Measurements from ENCODE around the gene FRY. TPM values are rescaled to one million over a fixed set of nuclear protein-coding genes. Genes with fewer than 3 reads are reported as not detected.
A peak's percentile ranks its signal among the peaks of the same experiment; 100 is the strongest.

The FRY gene
- total RNA-seq, 1 experiment from 2014 or later, result 3.5 TPM

DNA sequence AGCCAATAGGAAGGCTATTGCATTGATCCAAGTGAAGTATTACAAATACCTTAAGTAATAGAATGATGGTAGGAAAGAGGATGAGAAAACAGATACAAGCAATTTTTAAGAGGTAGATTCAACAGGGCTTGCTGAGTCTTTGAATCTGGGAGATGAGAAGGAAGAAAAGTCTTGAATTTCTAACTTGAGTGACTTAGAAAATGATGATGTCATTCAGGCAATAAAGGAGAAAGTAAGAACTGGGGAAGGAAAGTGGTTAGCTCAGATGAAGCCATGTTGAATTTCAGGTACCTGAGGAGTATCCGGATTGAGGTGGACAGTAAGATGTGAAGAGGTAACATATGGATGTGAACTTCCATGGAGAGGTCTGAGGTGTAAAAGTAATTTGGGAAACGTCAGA lies 15.5 kb upstream of the FRY start:
- no peak for DNase-seq (ENCODE audit: low read depth)

DNA sequence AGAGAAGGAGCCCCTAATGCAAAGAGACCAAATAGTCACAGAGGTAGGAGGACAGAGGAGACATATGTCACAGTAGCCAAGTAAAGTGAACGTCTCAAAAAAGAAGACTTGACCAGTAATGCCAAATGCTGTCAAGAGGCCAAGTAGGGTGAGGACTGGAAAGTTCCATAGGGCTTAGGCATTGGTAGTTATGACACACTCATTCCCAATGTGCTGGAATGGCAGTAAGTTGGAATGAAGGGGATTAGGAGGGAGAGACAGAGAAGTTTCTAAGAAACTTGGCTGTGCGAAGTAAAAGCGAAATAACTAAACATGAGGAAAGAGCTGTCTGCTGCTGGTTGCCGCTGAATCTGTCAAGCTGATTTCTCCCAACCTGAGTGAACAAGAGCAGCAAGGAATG lies 14.9 kb upstream of the FRY start:
- DNase-seq (ENCODE audit: low read depth), result no peak

DNA sequence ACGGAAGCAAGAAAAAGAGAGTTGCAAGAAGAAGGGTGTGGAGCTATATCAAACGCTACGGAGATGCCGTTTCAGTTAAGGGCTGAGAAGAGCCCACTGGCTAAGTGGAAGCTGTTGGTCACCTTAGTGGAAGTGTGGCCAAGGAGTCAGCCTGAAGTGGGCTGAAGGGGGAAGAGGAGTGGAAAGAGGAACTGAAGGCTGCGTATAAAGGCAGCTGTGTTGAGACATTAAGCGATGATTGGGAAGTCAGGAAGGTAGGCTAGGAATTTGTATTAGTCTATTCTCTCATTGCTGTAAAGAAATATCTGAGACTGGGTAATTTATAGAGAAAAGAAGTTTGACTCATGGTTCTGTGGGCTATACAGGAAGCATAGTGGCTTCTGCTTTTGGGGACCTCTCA lies 14.1 kb upstream of the FRY start:
- DNase-seq (ENCODE audit: low read depth), result no peak

DNA sequence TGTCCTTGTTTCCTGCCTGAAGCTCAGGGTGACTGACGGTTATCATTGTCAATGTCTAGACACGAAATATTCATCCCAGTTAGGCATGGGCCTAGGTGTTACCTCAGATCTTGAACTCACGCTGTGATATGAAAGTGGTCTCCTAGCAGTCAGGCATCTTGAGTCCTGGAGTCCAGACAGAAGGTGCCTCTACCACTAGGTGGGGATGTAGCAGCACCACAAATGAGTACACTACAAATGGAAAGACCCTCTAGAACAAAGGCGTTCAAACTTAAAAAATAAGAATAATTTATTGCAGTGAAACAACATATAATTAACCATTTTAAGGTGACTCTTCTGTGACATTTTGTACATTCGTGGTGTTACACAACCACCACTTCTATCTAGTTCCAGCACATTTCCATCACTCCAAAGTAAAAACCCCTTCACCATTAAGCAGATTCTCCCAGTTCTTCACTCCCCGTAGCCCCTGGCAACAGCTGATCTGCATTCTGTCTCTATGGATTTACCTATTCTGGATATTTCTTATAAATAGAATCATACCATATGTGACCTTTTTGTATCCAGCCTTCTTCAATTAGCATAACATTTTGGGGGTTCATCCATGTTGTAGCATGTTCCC lies 11.9 kb upstream of the FRY start:
- peak; percentile 58 for DNase-seq (ENCODE audit: low read depth)

GRCh38 chr13:32021785-32022184 lies 9.8 kb upstream of the FRY start:
- DNase-seq (ENCODE audit: low read depth), result no peak

GRCh38 chr13:32022311-32022710 lies 9.3 kb upstream of the FRY start:
- DNase-seq (ENCODE audit: low read depth), result no peak

DNA sequence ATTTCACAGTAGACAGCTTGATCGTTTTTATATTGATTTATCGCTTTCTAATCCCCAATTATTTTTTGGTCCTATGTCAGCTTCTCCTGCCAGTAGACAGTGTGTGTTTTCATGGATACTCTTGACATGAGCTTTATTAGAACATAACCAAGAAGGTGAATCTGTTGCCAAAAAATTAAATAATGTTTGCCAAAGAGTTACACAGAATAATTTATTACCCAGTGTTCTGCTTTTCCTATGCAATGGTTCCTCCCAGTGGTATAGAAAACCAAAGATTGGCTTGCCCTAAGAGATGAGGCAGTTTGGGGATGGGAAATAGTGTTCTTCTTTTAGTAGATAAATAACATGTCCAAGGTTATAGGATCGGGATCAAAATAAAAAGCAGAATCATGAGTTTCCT lies 8.5 kb upstream of the FRY start:
- no peak for DNase-seq (ENCODE audit: low read depth)

DNA sequence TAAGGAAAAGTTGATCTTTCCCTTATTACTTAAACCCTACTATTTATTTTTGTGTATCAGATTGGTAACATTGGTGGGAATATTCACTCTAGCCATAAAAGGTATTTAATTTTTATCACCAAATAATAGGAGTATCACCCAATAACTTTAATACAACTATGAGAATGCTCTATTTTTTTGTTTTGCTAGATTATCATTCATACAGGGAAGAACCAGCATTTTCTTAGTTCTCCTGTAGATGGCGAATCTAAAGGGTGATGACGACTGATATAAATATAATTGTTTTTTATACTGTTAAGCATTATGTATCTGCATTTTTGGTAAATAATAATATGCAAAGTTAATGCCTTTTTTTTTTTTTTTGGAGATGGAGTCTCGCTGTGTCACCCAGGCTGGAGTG lies 7.9 kb upstream of the FRY start:
- no peak for DNase-seq (ENCODE audit: low read depth)

DNA sequence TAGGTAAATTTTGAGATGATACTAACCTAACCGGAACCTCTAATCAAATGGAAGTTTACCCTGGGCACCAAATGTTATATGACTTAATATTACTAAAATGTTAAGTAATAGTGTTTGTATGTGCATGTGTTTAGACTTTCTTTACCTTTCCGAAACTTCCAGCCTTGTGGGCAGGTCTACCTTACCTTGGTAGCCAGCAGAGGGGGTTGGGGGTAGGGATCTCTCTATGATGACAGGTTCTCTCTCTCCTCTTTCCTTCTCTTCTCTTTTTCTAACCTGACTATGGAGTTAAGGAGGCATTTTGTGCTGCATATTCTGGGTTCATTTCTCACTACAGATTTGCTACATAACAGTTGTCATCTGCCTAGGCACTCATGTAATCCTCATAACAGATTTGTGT lies 6.8 kb upstream of the FRY start:
- DNase-seq (ENCODE audit: low read depth), result no peak

DNA sequence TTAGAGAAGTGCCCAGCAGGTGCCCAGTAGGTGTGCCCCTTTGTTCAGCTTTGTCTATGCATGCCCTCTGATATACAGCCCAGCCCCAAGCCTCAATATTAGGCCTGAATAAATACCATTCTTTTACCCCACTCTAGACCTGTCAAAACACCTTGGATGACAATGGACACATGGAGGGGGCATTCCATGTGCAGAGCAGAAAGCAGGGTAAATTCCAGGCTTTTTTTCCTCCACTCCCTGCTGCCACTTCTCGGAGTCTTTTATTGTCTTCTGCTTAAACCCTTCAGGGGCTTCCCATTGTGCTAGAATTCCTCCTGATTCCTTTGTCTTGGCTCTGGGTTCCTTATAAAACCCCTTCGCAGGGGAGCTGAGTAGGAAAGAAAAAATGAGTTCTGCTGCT lies 5.8 kb upstream of the FRY start:
- DNase-seq (ENCODE audit: low read depth), result no peak

DNA sequence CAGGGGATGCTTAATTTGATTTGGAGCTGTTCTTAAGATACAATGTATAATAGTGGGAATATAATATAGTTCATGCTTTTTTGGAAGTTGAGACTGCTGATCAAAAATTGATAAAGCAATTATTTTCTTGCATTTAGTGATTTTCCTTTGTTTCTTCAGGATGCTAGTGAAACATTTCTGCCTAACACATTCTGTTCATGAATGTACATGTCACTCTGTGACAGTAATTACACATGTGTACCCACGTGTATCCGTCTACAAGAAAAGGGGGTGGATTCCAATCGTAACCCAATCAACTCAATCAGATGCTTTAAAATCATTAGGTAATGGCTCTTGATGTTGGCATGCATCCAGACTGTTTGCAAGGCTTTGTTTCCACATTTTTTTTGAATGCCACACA lies 5.0 kb upstream of the FRY start:
- no peak for DNase-seq (ENCODE audit: low read depth)

DNA sequence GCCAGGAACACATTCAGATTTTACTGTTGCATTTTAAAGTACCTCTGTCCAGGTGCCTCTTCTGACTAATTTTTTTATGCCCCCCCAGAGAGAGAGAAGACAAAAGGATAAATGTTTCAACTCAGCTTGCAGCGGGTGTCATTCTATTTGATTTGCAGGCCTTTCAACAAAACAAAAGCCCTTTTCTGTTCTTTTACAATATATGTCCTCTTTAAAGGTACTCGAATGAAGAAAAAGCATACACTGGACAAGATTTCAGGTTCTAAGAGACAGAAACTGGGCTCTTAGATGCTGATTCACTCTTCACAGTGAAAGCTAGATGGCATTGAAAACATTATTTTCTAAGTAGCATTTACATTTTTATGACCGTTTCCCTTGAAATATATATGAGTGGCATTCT lies 2.9 kb upstream of the FRY start:
- DNase-seq (ENCODE audit: low read depth), result no peak

- no peak for DNase-seq (ENCODE audit: low read depth)
These were observed 1.9 kb upstream of the FRY start for GRCh38 chr13:32029684-32030083.

DNA sequence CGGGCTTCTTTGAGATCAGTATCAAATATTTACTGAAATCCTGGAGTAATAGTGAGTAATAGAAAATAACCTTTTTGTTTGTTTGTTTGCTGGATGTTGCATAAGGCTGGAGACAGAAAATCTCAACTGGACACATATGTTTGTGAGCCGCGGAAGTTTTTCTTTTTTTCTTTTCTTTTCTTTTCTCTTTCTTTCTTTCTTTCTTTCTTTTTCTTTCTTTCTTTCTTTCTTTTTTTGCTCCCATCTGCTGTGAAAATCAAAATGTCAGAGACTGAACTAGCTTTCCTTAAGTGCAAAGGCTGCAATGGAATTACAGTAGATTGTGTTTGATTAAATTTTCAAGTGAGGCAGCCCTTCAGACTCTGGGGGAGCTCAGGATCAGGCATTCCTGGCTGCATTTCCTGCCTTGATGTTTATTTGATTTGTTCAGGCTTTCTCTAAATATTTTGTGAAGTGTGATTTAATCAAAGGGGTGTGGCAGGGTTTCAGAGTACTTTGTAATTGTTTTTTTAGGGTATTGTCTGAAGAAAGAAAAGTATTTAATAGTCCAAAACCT lies 319 bp downstream of the FRY start:
- DNase-seq (ENCODE audit: low read depth), result no peak

- no peak for DNase-seq (ENCODE audit: low read depth)
These were observed 1.2 kb downstream of the FRY start for GRCh38 chr13:32032759-32033158.

DNA sequence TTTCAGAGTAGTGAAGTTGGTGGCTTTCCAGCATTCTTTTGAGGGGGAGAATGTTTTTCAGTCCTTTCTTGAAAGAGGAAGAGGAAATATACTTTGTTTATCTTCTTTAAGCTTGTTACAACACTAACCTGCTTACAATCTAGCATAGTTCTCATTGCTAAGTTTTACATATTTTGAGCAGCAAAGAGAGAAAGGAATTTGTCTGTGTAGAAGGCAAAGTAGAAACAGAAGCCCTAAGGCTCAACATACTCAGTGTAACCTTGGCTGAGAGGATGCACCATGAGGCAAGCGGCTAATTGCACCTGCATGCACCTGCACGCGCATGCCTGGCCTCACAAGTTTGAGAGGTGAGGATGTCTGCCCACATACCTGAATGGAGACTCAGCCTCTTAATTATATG lies 2.2 kb downstream of the FRY start:
- no peak for DNase-seq (ENCODE audit: low read depth)

DNA sequence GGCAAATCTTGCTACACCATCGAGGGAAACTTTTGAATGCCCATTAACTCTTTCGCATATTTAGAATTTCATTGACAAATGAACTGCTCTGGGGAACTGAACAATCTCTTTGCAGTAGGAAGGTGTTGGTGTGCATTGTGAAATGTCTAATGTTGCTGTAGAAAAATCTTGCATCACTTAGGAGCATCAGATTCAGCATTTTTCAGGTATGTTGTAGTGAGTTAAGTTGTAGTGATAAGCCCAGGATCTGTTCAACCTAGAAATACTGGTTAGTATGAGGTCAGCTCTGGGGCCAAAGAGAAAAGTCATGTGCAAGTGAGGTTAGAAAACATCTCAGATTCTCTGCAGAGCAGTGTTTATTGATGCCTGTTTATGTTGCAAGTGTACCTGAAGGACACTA lies 4.1 kb downstream of the FRY start:
- DNase-seq (ENCODE audit: low read depth), result no peak

GRCh38 chr13:32036126-32036695 lies 4.6 kb downstream of the FRY start:
- DNase-seq (ENCODE audit: low read depth), result no peak

DNA sequence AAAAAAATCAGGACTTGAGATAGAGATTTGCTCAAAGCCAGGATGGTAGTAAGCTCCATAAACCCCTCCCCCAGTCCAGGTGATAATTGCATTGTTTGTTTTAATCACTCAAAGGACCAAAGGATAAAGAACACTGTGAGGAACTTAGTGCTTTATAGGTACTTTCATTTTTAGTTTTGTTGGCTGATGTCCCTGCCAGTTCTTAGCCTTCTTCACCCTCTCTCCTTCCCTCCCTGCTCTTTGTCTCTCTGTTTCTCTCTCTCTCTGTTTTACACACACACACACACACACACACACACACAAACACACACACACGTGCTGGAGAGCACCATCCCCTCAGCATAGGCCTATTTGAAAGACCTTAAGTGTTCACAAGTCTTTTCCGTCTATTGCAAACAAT lies 5.2 kb downstream of the FRY start:
- DNase-seq (ENCODE audit: low read depth), result no peak

DNA sequence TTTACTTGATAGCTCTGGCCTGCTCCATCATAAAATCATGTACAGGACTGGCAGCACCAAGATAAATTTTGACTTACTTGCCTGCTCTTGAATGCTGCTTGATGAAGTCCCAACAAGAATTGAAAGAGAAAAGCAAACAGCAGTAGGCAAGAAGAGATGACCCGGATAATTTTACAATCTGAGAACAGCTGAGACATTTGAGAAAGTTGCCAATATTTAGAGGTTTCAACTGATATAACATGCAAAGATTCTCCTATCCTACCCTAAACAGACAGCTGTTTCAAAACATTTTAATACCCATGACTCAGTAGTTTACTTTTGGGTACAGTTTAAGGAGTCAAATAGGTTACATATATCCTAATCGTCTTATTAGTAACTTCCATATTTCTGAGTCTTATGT lies 5.9 kb downstream of the FRY start:
- no peak for DNase-seq (ENCODE audit: low read depth)

- no peak for DNase-seq (ENCODE audit: low read depth)
These were observed 6.8 kb downstream of the FRY start for GRCh38 chr13:32038343-32038742.

GRCh38 chr13:32039056-32039455 lies 7.5 kb downstream of the FRY start:
- DNase-seq (ENCODE audit: low read depth), result no peak

DNA sequence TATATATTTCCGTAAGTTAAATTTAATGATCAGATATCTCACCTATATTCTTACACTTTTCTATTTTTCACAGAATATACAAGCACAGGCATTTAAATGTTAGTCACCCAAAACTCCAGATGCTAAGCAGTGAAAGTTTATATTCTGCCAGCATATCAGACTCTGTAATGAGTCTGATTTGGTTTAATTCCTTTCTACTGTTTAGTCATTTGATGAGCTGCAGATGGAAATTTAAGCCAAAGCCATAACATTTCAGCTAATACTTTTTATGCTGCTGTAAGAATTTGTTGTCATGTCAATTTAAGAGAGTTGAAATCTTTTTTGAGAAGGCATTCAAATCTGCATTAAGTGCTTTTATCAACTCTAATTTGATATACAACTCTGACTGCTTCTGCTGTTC lies 8.0 kb downstream of the FRY start:
- no peak for DNase-seq (ENCODE audit: low read depth)
